ENCODE measurements around the gene SLC7A9.
"Not testable (repeated sequence)": the region's sequence is repeated elsewhere in the genome, so short reads cannot be mapped to it uniquely, and the experiment has no call there.

SLC7A9 gene

DNA sequence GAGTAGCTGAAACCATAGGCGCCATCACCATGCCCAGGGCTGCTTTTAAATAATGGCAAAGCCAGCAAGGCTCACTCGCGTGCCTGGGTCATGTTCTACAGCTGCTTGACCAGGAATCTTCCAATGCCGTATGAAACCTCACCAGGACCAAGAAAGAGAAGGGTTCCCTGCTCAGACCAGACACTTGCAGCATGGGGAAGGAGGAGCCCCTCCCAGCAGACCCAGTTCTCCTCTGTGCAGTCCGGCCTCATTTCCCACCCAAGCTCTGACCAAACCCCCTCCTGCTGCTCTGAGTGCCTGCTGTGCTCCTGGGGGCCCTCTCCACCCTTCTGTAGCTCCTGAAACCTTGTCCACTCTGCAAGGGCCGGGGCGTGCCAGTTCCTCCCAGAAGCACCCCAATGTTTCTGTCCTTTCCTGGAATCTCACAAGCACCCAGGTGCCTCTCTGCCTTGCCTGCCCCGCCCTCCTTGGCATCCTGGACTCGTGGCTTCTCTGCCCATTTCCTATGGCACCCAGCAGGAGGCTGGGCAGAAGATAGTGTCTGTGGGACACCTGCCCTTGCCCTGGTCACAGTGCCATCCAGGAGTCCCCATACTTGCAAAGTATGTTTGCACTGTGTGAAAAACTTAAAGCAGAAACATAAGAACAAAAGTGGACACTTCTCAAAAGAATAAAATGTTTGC, 6.8 kb upstream of the SLC7A9 start:
- H3K27me3 Mint-ChIP-seq: no peaks in the 10 kb centered on the region
- no peaks in the 10 kb centered on the region for H3K9me3 Mint-ChIP-seq (ENCODE audit: low read depth)
- no peak overlapping the region for H3K27ac Mint-ChIP-seq
- no peak overlapping the region for H3K4me3 Mint-ChIP-seq
- H3K36me3 Mint-ChIP-seq: no peaks in the 10 kb centered on the region
- no peaks in the 10 kb centered on the region for H3K4me1 Mint-ChIP-seq (ENCODE audit: low read depth)

- no peaks in the 10 kb centered on the region for H3K4me1 Mint-ChIP-seq (ENCODE audit: low read depth)
- no peaks in the 10 kb centered on the region for H3K9me3 Mint-ChIP-seq (ENCODE audit: low read depth)
- no peaks in the 10 kb centered on the region for H3K36me3 Mint-ChIP-seq
- no peak overlapping the region for H3K27ac Mint-ChIP-seq
- H3K4me3 Mint-ChIP-seq: no peak overlapping the region
- no peaks in the 10 kb centered on the region for H3K27me3 Mint-ChIP-seq
Observed at GRCh38 chr19:32875428-32875827, 5.9 kb upstream of the SLC7A9 start.

DNA sequence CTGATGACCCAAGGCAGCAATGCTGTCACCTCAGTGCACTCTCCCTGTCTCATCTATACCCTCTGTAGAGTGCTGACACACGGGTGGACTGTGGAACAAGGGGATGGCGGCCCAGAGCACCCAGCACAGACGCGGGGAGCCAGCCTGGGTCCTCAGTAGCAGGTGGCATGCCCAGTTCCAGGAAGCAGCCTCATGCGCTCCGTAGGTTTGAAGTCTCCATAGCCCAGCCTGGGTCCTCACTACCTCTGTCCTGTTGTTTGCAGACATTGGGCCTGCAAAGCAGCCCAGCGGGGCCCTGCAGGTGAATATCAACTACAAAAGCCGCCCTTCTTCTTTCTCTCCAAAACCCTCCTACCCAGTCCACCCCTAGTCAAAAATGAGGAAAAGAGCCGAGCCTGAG, 5.0 kb upstream of the SLC7A9 start:
- Mint-ChIP-seq H3K36me3 (no peaks in the 10 kb centered on the region), H3K9me3 (ENCODE audit: low read depth) (no peaks in the 10 kb centered on the region), H3K27ac (no peak overlapping the region), H3K27me3 (no peaks in the 10 kb centered on the region), H3K4me3 (no peak overlapping the region), H3K4me1 (ENCODE audit: low read depth) (no peaks in the 10 kb centered on the region)

DNA sequence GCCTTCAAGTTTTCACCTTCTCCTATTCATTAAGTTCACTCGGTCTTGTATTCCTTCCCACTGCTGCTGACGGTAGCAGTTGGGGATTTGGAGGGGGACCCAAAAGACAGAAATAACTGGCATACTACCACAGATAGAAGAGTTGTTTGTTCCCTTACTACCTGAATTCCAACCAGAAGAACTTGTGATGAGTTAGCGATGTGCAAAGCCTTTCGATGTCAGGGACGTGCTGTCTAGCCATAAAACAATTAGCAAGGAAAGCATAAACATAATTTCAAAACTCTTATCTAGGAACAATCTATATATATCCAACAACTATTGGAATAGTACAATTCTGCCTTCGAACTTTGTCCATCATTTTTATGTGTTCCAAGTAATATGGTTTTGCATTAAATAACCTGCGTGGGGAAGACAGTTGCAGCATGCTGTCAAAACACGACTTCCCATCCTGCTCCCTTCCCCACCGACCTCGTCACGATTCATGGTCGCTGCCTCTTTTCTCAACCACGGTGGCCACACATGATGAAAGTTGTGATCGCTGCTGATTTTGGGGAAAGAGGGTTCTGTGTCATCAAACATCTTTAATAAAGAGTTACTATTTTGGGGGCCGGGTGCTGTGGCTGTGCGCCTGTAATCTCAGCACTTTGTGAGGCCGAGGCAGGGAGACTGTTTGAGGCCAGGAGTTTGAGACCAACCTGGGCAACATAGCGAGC, 3.8 kb upstream of the SLC7A9 start:
- Mint-ChIP-seq H3K4me1 (ENCODE audit: low read depth) (no peaks in the 10 kb centered on the region), H3K9me3 (ENCODE audit: low read depth) (no peaks in the 10 kb centered on the region), H3K4me3 (no peak overlapping the region), H3K27me3 (no peaks in the 10 kb centered on the region), H3K27ac (no peak overlapping the region), H3K36me3 (no peaks in the 10 kb centered on the region)

GRCh38 chr19:32872391-32872790, 2.8 kb upstream of the SLC7A9 start:
- no peaks in the 10 kb centered on the region for H3K27me3 Mint-ChIP-seq
- H3K4me1 Mint-ChIP-seq (ENCODE audit: low read depth): no peaks in the 10 kb centered on the region
- no peaks in the 10 kb centered on the region for H3K36me3 Mint-ChIP-seq
- no peak overlapping the region for H3K4me3 Mint-ChIP-seq
- H3K9me3 Mint-ChIP-seq (ENCODE audit: low read depth): no peaks in the 10 kb centered on the region
- H3K27ac Mint-ChIP-seq: no peak overlapping the region

DNA sequence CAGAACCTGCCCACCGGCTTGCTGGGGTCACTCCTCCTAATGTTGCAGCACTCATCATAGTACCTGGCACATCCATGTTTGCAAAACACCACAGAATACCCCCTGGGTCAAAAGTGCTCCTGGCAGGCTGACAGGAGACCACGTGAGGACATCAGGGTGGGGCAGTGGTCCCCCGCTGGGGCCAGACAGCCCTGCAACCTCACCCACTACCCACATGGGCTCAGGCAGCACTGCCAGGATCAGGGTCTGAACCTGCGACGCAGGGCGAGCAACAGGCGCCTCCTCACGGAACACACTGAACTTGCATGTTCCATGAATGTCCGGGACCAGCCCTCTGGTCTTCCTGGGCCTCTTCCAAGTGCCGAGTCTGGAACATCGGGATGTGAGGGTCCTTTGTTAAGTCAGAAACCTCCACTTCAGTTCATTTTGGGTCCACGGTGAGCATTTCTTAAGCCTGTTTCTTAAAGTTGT, 1.4 kb upstream of the SLC7A9 start:
- Mint-ChIP-seq H3K4me3 (no peak overlapping the region), H3K27me3 (no peaks in the 10 kb centered on the region), H3K4me1 (ENCODE audit: low read depth) (no peaks in the 10 kb centered on the region), H3K36me3 (no peaks in the 10 kb centered on the region), H3K27ac (no peak overlapping the region), H3K9me3 (ENCODE audit: low read depth) (no peaks in the 10 kb centered on the region)

- H3K4me3 Mint-ChIP-seq: no peak overlapping the region
- H3K27ac Mint-ChIP-seq: no peak overlapping the region
- no peaks in the 10 kb centered on the region for H3K36me3 Mint-ChIP-seq
- no peaks in the 10 kb centered on the region for H3K4me1 Mint-ChIP-seq (ENCODE audit: low read depth)
- no peaks in the 10 kb centered on the region for H3K27me3 Mint-ChIP-seq
- H3K9me3 Mint-ChIP-seq (ENCODE audit: low read depth): no peaks in the 10 kb centered on the region
Observed at GRCh38 chr19:32869966-32870573, 503 bp upstream of the SLC7A9 start.

DNA sequence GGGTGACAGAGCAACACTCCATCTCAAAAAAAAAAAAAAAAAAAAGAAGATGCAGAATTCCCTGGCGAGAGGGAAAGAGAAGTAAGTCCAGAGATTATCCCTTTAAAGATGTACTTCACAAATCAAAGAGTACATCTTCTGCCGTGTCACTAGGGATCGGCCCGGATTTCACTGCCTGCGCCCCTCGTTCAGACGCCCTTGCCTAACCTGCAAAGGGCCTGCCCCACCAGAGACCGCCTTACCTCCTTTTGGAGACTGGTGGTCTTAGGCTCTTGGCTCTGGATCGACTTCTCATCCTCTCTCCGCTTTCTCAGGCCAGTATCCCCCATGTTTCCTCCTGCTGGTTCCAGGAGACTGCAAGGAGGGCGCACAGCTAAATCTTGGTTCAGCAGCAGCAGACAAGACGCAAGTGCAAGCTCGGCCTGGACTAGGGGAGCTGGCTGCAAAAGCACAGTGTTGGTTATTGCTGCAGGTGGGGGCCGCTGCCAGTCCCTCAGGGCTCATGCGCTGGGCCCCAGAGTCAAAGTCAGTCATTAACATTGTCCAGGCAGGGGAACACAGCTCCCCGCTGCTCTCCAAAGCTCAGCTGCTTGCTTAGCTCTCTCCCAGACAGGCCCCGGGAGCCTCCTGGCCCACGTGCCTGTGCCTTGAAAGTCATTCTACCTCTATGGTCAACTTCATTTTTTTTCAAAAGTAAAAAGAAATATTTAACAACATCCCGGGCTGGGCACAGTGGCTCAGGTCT, 1.2 kb downstream of the SLC7A9 start:
- Mint-ChIP-seq H3K27me3 (no peaks in the 10 kb centered on the region), H3K4me1 (ENCODE audit: low read depth) (no peaks in the 10 kb centered on the region), H3K4me3 (no peak overlapping the region), H3K36me3 (no peaks in the 10 kb centered on the region), H3K9me3 (ENCODE audit: low read depth) (no peaks in the 10 kb centered on the region), H3K27ac (no peak overlapping the region)

- not testable (repeated sequence) for H3K4me3 Mint-ChIP-seq; H3K27ac Mint-ChIP-seq; H3K27me3 Mint-ChIP-seq; H3K36me3 Mint-ChIP-seq; H3K9me3 Mint-ChIP-seq (ENCODE audit: low read depth); H3K4me1 Mint-ChIP-seq (ENCODE audit: low read depth)
Observed at GRCh38 chr19:32867436-32867835, 2.1 kb downstream of the SLC7A9 start.

DNA sequence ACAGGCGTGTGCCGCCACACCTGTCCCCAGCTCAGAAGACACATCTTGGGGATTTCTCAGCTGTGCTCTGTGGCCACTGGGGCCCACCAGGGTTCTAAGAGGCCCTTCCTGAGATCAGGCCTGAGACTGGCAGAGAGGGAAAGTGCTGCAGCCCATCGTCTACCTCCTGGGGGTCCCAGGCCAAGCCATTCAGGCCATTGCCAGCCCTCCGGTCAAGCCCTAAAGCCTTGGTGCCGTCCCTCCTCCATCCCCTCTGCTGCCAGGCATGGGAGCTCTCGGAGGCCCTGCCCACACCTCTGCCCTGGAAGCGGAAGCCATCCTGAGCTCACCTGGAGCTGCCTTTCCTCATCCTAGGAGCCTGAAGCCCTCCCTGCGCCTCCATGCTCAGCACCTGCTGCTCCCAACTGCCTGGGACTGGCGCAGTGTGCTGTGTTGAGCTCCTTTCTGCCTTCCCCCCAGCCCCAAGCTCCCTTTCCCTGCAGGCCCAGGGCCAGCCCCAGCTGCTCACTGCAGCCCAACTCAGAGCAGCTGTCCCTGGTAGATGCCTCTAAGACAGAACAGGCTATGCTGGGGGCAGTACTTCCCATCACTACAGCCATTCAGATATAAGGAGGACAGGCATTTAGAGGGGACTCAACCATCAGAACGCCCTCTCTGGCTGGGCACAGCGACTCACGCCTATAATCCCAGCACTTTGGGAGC, 2.9 kb downstream of the SLC7A9 start:
- Mint-ChIP-seq H3K4me1 (ENCODE audit: low read depth) (no peaks in the 10 kb centered on the region), H3K36me3 (no peaks in the 10 kb centered on the region)

GRCh38 chr19:32866061-32866460, 3.5 kb downstream of the SLC7A9 start:
- no peaks in the 10 kb centered on the region for H3K36me3 Mint-ChIP-seq
- H3K27ac Mint-ChIP-seq: no peak overlapping the region
- H3K27me3 Mint-ChIP-seq: no peaks in the 10 kb centered on the region
- no peaks in the 10 kb centered on the region for H3K9me3 Mint-ChIP-seq (ENCODE audit: low read depth)
- H3K4me1 Mint-ChIP-seq (ENCODE audit: low read depth): no peaks in the 10 kb centered on the region
- H3K4me3 Mint-ChIP-seq: no peak overlapping the region

More for the DNA sequence above, 2.9 kb downstream of the SLC7A9 start:
- H3K27ac Mint-ChIP-seq: no peak overlapping the region
- no peaks in the 10 kb centered on the region for H3K9me3 Mint-ChIP-seq (ENCODE audit: low read depth)
- no peaks in the 10 kb centered on the region for H3K27me3 Mint-ChIP-seq
- no peak overlapping the region for H3K4me3 Mint-ChIP-seq

- Mint-ChIP-seq H3K27ac (no peak overlapping the region), H3K9me3 (ENCODE audit: low read depth) (no peaks in the 10 kb centered on the region), H3K36me3 (no peaks in the 10 kb centered on the region), H3K4me3 (no peak overlapping the region), H3K4me1 (ENCODE audit: low read depth) (no peaks in the 10 kb centered on the region), H3K27me3 (no peaks in the 10 kb centered on the region)
Observed at GRCh38 chr19:32865326-32865725, 4.2 kb downstream of the SLC7A9 start.

DNA sequence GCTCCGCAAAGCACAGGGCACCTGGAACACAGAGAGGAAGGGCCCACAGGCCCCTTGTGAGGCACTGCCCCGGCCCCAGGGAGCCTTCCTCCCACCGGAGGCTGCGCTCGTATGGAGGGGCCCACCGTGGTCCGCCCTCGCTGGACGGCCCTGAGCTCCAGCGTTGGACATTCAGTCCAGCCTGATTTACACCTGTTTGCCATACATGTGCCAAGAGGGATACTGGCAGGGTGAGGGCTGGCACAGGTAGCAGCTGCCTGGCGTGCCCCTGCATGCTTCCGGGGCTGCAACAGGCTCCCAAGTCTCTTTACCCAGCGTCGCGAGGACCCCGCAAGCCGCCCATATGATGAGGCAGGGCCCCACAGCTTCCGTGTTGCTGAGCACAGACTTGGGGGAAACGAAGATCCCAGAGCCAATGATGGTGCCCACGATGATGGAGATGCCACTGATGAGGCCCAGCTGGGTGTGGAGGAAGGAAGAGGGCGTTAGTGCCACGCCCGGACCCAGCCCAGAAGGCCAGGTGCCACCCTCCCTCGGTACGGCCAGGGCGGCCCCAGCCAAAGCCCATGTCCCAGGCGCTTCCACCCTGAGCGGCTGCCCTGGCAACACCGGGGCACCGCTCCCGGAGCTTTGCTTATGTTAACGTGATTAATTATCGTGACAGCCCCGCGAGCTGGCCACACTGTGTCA, 5.1 kb downstream of the SLC7A9 start:
- Mint-ChIP-seq H3K27me3 (no peaks in the 10 kb centered on the region), H3K4me1 (ENCODE audit: low read depth) (no peaks in the 10 kb centered on the region), H3K36me3 (no peaks in the 10 kb centered on the region), H3K4me3 (no peak overlapping the region), H3K27ac (no peak overlapping the region), H3K9me3 (ENCODE audit: low read depth) (no peaks in the 10 kb centered on the region)

DNA sequence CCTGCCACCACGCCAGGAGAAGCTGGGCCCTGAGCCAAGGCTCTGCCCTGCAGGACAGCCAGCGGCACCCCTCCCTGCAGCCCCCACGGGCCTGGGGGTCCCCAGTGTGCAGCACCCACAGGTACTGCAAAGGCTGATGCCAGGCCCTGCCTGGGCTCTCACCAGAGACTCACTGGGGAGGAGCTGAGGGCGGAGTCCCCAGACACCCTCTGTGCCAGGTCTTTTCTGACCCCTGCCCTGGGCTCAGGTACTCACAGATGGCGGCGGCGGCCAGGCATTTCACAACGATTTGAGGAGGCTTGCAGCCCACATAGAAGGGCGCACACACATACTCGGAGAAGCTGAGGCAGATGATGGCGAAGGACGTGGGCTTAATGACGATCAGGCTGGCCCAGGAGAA, 5.7 kb downstream of the SLC7A9 start:
- no peak overlapping the region for H3K4me3 Mint-ChIP-seq

More for the DNA sequence above, 5.7 kb downstream of the SLC7A9 start:
- Mint-ChIP-seq H3K4me1 (ENCODE audit: low read depth) (no peaks in the 10 kb centered on the region), H3K36me3 (no peaks in the 10 kb centered on the region), H3K27me3 (no peaks in the 10 kb centered on the region), H3K9me3 (ENCODE audit: low read depth) (no peaks in the 10 kb centered on the region), H3K27ac (no peak overlapping the region)
